H1 (cell line): ENCODE measurements around the gene PDE9A. TPM values are rescaled to one million over a fixed set of nuclear protein-coding genes. Genes with fewer than 3 reads are reported as not detected.

Experiments
- CTCF ChIA-PET: fragments of 300-600 bp; sonication (Branson Sonifier 250); formaldehyde crosslinking; loops from one replicate; lab custom pipeline; 2021; ENCODE audit not compliant: partially characterized antibody; lab: Charles Lee
- POLR2A ChIA-PET: fragments of 300-600 bp; sonication (Branson Sonifier 250); formaldehyde crosslinking; loops from one replicate; lab custom pipeline; 2021; ENCODE audit warnings: inconsistent platforms; ENCODE audit not compliant: partially characterized antibody; lab: Charles Lee
- DNase-seq, 2 experiments: peaks; one replicate each; pipeline versions ENCODE4 v3.0.0 to v3.0.0-alpha.2; 2010 to 2022; ENCODE audit warnings: low spot score in 2 of 2, low read depth in 1 of 2, mixed read lengths in 1 of 2
- FAIRE-seq: peaks from 2 replicates; lab custom pipeline; 2011; peaks lifted over from hg19 to GRCh38; lab: Jason Lieb, UNC
- H2AFZ ChIP-seq: 2 replicates; pipeline ENCODE4 v1.8.1; 2012; ENCODE audit warnings: low read length, inconsistent platforms
- H2AK5ac ChIP-seq: 2 replicates; pipeline ENCODE4 v1.6.1; 2013; ENCODE audit warnings: low read depth, low read length
- H2BK120ac ChIP-seq: replicated peaks from 2 replicates; pipeline ENCODE3; 2013; ENCODE audit warnings: low read depth, low read length, inconsistent platforms
- H2BK12ac ChIP-seq: 2 replicates; pipeline ENCODE4 v1.6.1; 2013; ENCODE audit warnings: low read depth, low read length
- H2BK15ac ChIP-seq: 2 replicates; pipeline ENCODE4 v1.6.1; 2013; ENCODE audit warnings: low read length
- H2BK20ac ChIP-seq: 2 replicates; pipeline ENCODE4 v1.6.1; 2013; ENCODE audit warnings: low read length
- H2BK5ac ChIP-seq: 2 replicates; pipeline ENCODE4 v1.6.1; 2013; ENCODE audit warnings: low read depth, low read length
- H3K14ac ChIP-seq: 2 replicates; pipeline ENCODE4 v1.6.1; 2013; ENCODE audit warnings: inconsistent platforms; ENCODE audit not compliant: insufficient read length
- H3K18ac ChIP-seq: 2 replicates; pipeline ENCODE4 v1.6.1; 2013; ENCODE audit warnings: low read length; ENCODE audit errors: extremely low read depth
- H3K23ac ChIP-seq: 2 replicates; pipeline ENCODE4 v1.6.1; 2013; ENCODE audit warnings: inconsistent platforms; ENCODE audit not compliant: insufficient read length
- H3K23me2 ChIP-seq: 2 replicates; pipeline ENCODE4 v1.6.1; 2013; ENCODE audit warnings: low read depth, low read length
- H3K27ac ChIP-seq: 2 replicates; pipeline ENCODE4 v1.6.1; 2011; ENCODE audit warnings: low read depth, low read length, inconsistent platforms
- H3K27me3 ChIP-seq, 4 experiments: replicated peaks in 1 of 4; 1 replicate in 1 of 4; 2 replicates in 3 of 4; pipeline versions ENCODE4 v1.6.1 to v1.8.1; 2011 to 2013; ENCODE audit warnings: low read length in 3 of 4, mild to moderate bottlenecking in 3 of 4, inconsistent platforms in 2 of 4, mixed read lengths in 2 of 4, moderate library complexity in 1 of 4; ENCODE audit not compliant: control insufficient read depth in 3 of 4, insufficient read depth in 3 of 4; ENCODE audit errors: extremely low read depth in 1 of 4
- H3K36me3 ChIP-seq, 4 experiments: 2 replicates each; pipeline versions ENCODE4 v1.6.1 to v1.8.1; 2011 to 2013; ENCODE audit warnings: mild to moderate bottlenecking in 4 of 4, low read length in 3 of 4, moderate library complexity in 2 of 4, control low read depth in 1 of 4, inconsistent platforms in 1 of 4; ENCODE audit not compliant: insufficient read depth in 4 of 4, control insufficient read depth in 2 of 4
- H3K4ac ChIP-seq: replicated peaks from 2 replicates; pipeline ENCODE3; 2013; ENCODE audit warnings: low read length, low read depth, mixed read lengths, inconsistent platforms; ENCODE audit not compliant: insufficient read length
- H3K4me1 ChIP-seq, 4 experiments: replicated peaks in 1 of 4; 1 replicate in 1 of 4; 2 replicates in 3 of 4; pipeline versions ENCODE4 v1.6.1 to v1.8.1; 2011 to 2013; ENCODE audit warnings: low read length in 3 of 4, inconsistent platforms in 2 of 4, mixed read lengths in 1 of 4; ENCODE audit not compliant: insufficient read depth in 4 of 4, control insufficient read depth in 3 of 4
- H3K4me2 ChIP-seq, 2 experiments: 2 replicates each; pipeline versions ENCODE4 v1.6.1 to v1.8.1; 2011 to 2013; ENCODE audit warnings: low read depth in 2 of 2, low read length in 2 of 2, control low read depth in 1 of 2, inconsistent platforms in 1 of 2, mild to moderate bottlenecking in 1 of 2; ENCODE audit not compliant: insufficient read depth in 1 of 2
- H3K4me3 ChIP-seq, 4 experiments: fragments of 200-600, 300-600 bp in 1 of 4; sonication (generic), shearing (Covaris generic), sonication (Bioruptor Twin) in 1 of 4; 2 replicates each; pipeline versions ENCODE4 v1.5.1 to v1.8.1; 2011 to 2016; ENCODE audit warnings: low read length in 4 of 4, low read depth in 3 of 4, control low read depth in 2 of 4, inconsistent platforms in 2 of 4, mild to moderate bottlenecking in 2 of 4, mixed read lengths in 1 of 4, moderate library complexity in 1 of 4; ENCODE audit not compliant: insufficient read depth in 2 of 4; ENCODE audit errors: extremely low read depth in 1 of 4
- H3K56ac ChIP-seq: replicated peaks from 2 replicates; pipeline ENCODE3; 2013; ENCODE audit warnings: low read depth, mild to moderate bottlenecking, mixed read lengths, low read length, inconsistent platforms; ENCODE audit not compliant: insufficient read length
- H3K79me1 ChIP-seq: 2 replicates; pipeline ENCODE4 v1.6.1; 2013; ENCODE audit warnings: low read depth, low read length, control low read depth
- H3K79me2 ChIP-seq, 2 experiments: 2 replicates each; pipeline versions ENCODE4 v1.6.1 to v1.8.1; 2012 to 2013; ENCODE audit warnings: low read length in 2 of 2, mild to moderate bottlenecking in 2 of 2, inconsistent platforms in 1 of 2; ENCODE audit not compliant: insufficient read depth in 2 of 2, control insufficient read depth in 1 of 2
- H3K9ac ChIP-seq, 4 experiments: replicated peaks in 1 of 4; 1 replicate in 1 of 4; 2 replicates in 3 of 4; pipeline versions ENCODE4 v1.6.1 to v1.8.1; 2011 to 2013; ENCODE audit warnings: low read depth in 3 of 4, low read length in 3 of 4, control low read depth in 2 of 4, mild to moderate bottlenecking in 2 of 4, moderate library complexity in 2 of 4, inconsistent platforms in 1 of 4; ENCODE audit errors: extremely low read depth in 1 of 4
- H3K9me3 ChIP-seq, 2 experiments: 2 replicates each; pipeline versions ENCODE4 v1.6.1 to v1.8.1; 2012 to 2013; ENCODE audit warnings: mild to moderate bottlenecking in 2 of 2, moderate library complexity in 2 of 2, control low read depth in 1 of 2, inconsistent platforms in 1 of 2, low read depth in 1 of 2, low read length in 1 of 2, mixed read lengths in 1 of 2; ENCODE audit not compliant: insufficient read depth in 2 of 2
- H4K20me1 ChIP-seq, 2 experiments: replicated peaks in 1 of 2; 2 replicates each; pipeline versions ENCODE3 to v1.8.1; 2011 to 2013; ENCODE audit warnings: inconsistent platforms in 2 of 2, low read length in 2 of 2, mild to moderate bottlenecking in 1 of 2; ENCODE audit not compliant: insufficient read depth in 2 of 2, control insufficient read depth in 1 of 2
- H4K5ac ChIP-seq: 2 replicates; pipeline ENCODE4 v1.6.1; 2013; ENCODE audit warnings: low read length, low read depth, mixed read lengths, inconsistent platforms; ENCODE audit not compliant: insufficient read length
- H4K8ac ChIP-seq: 2 replicates; pipeline ENCODE4 v1.8.0; 2013; ENCODE audit warnings: mild to moderate bottlenecking, moderate library complexity, low read length, inconsistent platforms; ENCODE audit not compliant: insufficient read depth; ENCODE audit errors: extremely low read depth
- H4K91ac ChIP-seq: replicated peaks from 2 replicates; pipeline ENCODE3; 2013; ENCODE audit warnings: low read length, mixed read lengths, inconsistent platforms; ENCODE audit not compliant: insufficient read length
- BCL11A ChIP-seq, 2 experiments: IDR thresholded peaks; one replicate each; pipeline ENCODE4 v1.6.1; 2011; ENCODE audit warnings: low read depth in 2 of 2, low read length in 2 of 2, mild to moderate bottlenecking in 2 of 2
- CBX8 ChIP-seq: fragments of 300-800, 300-1000 bp; sonication (generic); IDR thresholded peaks from 2 replicates; pipeline ENCODE4 v1.7.1; 2016; ENCODE audit warnings: low read depth, low read length, borderline replicate concordance
- CHD1 ChIP-seq: IDR thresholded peaks from 2 replicates; pipeline ENCODE4 v1.6.1; 2012; ENCODE audit warnings: low read depth, low read length, improper control_type of control experiment
- HDAC6 ChIP-seq: IDR thresholded peaks from one replicate; pipeline ENCODE4 v1.7.1; 2012; ENCODE audit warnings: low read depth, mild to moderate bottlenecking, inconsistent platforms, low read length, moderate library complexity
- SAP30 ChIP-seq: fragments of 300-600 bp; sonication (generic); IDR thresholded peaks from 2 replicates; pipeline ENCODE4 v1.7.1; 2012; ENCODE audit warnings: low read length, moderate library complexity, mild to moderate bottlenecking, inconsistent platforms; ENCODE audit not compliant: insufficient read depth, insufficient replicate concordance
- USF2 ChIP-seq: IDR thresholded peaks from 2 replicates; pipeline ENCODE4 v1.6.1; 2011; ENCODE audit warnings: low read length, improper control_type of control experiment
- WGBS, 2 experiments: shearing (Covaris generic) in 1 of 2; methylation state at CpG; one replicate each; pipeline versions ENCODE4 v1.1.6 to v1.1.7; 2013 to 2015; ENCODE audit warnings: low lambda C conversion rate in 2 of 2, mixed read lengths in 2 of 2, inconsistent platforms in 1 of 2, low coverage in 1 of 2, missing lambda C conversion rate in 1 of 2; ENCODE audit not compliant: insufficient replicate concordance in 2 of 2, insufficient coverage in 1 of 2, insufficient read length in 1 of 2; ENCODE audit errors: extremely low coverage in 1 of 2, missing lambda C conversion rate in 1 of 2; 5-methylcytosine and 5-hydroxymethylcytosine counted together
- polyA plus RNA-seq, 7 experiments: library from polyadenylated mRNA; depleted of rRNA in 3 of 7; stranded (reverse) in 5 of 7; unstranded in 2 of 7; fragments of >200 nt in 5 of 7; fragments of 200-250 nt in 2 of 7; gene quantifications; 1 replicate in 5 of 7; 2 replicates in 1 of 7; 4 replicates in 1 of 7; pipeline versions ENCODE4 v1.2.1 to v1.2.3, GENCODE V29; 2011 to 2013; ENCODE audit warnings: missing spikeins in 2 of 7, mixed read lengths in 2 of 7
- total RNA-seq: library from RNA; stranded (reverse); fragmentation: NEBNext Ultra II Directional; extraction: Animal tissue kit (Norgen Biotek cat#: 25700); gene quantifications from 2 replicates; pipeline ENCODE4 v1.2.1, GENCODE V29; 2021

Gene PDE9A
- total and polyA plus RNA-seq, 2 of the 8 experiments (the other 6 are each of a cell fraction or from before 2014, with no cell fraction given): 39.2 to 45.9 TPM

- no peak overlapping the region for H2AFZ ChIP-seq
- no peak overlapping the region for H4K91ac ChIP-seq
- 91% methylated on average over 12 of the region's 12 CpGs; no CpG with 5 or more reads in 1 of the 2 experiments for WGBS, 2 experiments
- ChIA-PET POLR2A (no interaction called here), CTCF (no interaction called here)
- no peak overlapping the region for H4K5ac ChIP-seq
- H4K20me1 ChIP-seq: peaks cover 0 to 7% of the 10 kb centered on the region in 2 experiments
- H3K4ac ChIP-seq: no peak overlapping the region
- H2BK5ac ChIP-seq: no peak overlapping the region
- H3K9ac ChIP-seq: no peak overlapping the region
- no peak overlapping the region for H3K4me3 ChIP-seq
- H3K23ac ChIP-seq: no peak overlapping the region
- H3K36me3 ChIP-seq: no peaks in the 10 kb centered on the region
- H2BK15ac ChIP-seq: no peak overlapping the region
- H2BK12ac ChIP-seq: no peak overlapping the region
- no peaks in the 10 kb centered on the region for H3K79me2 ChIP-seq
- peak overlapping the region; percentile 35; the same call in 1 of the 2 replicates for H4K8ac ChIP-seq
- H3K56ac ChIP-seq: no peak overlapping the region
- H2BK20ac ChIP-seq: no peak overlapping the region
- no peak overlapping the region for H3K27ac ChIP-seq
- no peak overlapping the region for H3K4me2 ChIP-seq
- FAIRE-seq (no peak), DNase-seq (no peak)
- no peak overlapping the region for H3K14ac ChIP-seq
- H3K27me3 ChIP-seq: no peaks in the 10 kb centered on the region
- no peaks in the 10 kb centered on the region for H3K4me1 ChIP-seq
- H3K23me2 ChIP-seq: no peaks in the 10 kb centered on the region; the same call in 1 of the 2 replicates
- H3K9me3 ChIP-seq: no peaks in the 10 kb centered on the region
- H2BK120ac ChIP-seq: no peak overlapping the region
- no peaks in the 10 kb centered on the region for H3K79me1 ChIP-seq
- H3K18ac ChIP-seq: no peak overlapping the region
- H2AK5ac ChIP-seq: no peak overlapping the region
- TF ChIP-seq CHD1 (no peak), CBX8 (no peak), SAP30 (no peak), USF2 (no peak), BCL11A (IDR thresholded peaks at IDR 0.05; ENCODE audit: low read depth in 2 of 2, low read length in 2 of 2) (no peak), HDAC6 (no peak)
These were observed 71.0 kb downstream of the PDE9A start for GRCh38 chr21:42724226-42724920.
